HL-60 (cell line): ENCODE results near the gene CNTNAP2.

ENCODE experiments used
- DNase-seq, 2 experiments: peaks; one replicate each; pipeline ENCODE4 v3.0.0-alpha.2; 2010 to 2020; ENCODE audit warnings: low read depth in 1 of 2, low spot score in 1 of 2
- H3K27ac ChIP-seq: fragments of 250-450 bp; sonication (Bioruptor Pico); replicated peaks from 2 replicates; pipeline ENCODE4 v1.5.1; 2020; ENCODE audit warnings: mild to moderate bottlenecking, moderate library complexity
- H3K27me3 ChIP-seq: fragments of 250-450 bp; sonication (Bioruptor Pico); 2 replicates; pipeline ENCODE4 v1.5.1; 2021; ENCODE audit warnings: mild to moderate bottlenecking, moderate library complexity; ENCODE audit not compliant: insufficient read depth, poor library complexity, severe bottlenecking
- H3K4me3 ChIP-seq: replicated peaks from 2 replicates; pipeline ENCODE4 v1.5.1; 2011; ENCODE audit warnings: mild to moderate bottlenecking, control low read depth, low read length; ENCODE audit not compliant: insufficient read depth
- CTCF ChIP-seq: IDR thresholded peaks from one replicate; pipeline ENCODE4 v1.5.1; 2011; ENCODE audit warnings: low read length, control low read depth, inconsistent platforms; ENCODE audit not compliant: insufficient read depth
- GABPA ChIP-seq: IDR thresholded peaks from 2 replicates; pipeline ENCODE4 v1.6.1; 2012; ENCODE audit warnings: low read depth
- POLR2AphosphoS5 ChIP-seq: IDR thresholded peaks from 2 replicates; pipeline ENCODE4 v1.6.1; 2012; ENCODE audit warnings: low read depth
- REST ChIP-seq: IDR thresholded peaks from 2 replicates; pipeline ENCODE4 v1.6.1; 2012; ENCODE audit warnings: low read depth; ENCODE audit not compliant: insufficient replicate concordance
- SPI1 ChIP-seq: IDR thresholded peaks from 2 replicates; pipeline ENCODE4 v1.6.1; 2012; ENCODE audit warnings: low read depth, mild to moderate bottlenecking, borderline replicate concordance

The CNTNAP2 gene

GRCh38 chr7:148242294-148242821, 2125.8 kb downstream of the CNTNAP2 start:
- DNase-seq, result peak; percentile 4 to 36
- H3K27ac ChIP-seq, result no peak overlapping the region
- peak; percentile 86 for TF ChIP-seq CTCF
- no peak for TF ChIP-seq REST
- no peak overlapping the region for H3K4me3 ChIP-seq
- H3K27me3 ChIP-seq, result peaks cover 2% of the 10 kb centered on the region

- Histone ChIP-seq H3K27me3 (no peaks in the 10 kb centered on the region), H3K4me3 (no peak overlapping the region), H3K27ac (no peak overlapping the region)
- TF ChIP-seq CTCF (no peak), POLR2AphosphoS5 (no peak), REST (no peak), GABPA (no peak), SPI1 (no peak)
- no peak for DNase-seq
Observed at GRCh38 chr7:148245381-148245780, 2128.8 kb downstream of the CNTNAP2 start.

- DNase-seq, result no peak
- Histone ChIP-seq H3K27me3 (no peaks in the 10 kb centered on the region), H3K4me3 (no peak overlapping the region), H3K27ac (no peak overlapping the region)
- no peak for TF ChIP-seq SPI1
- no peak for TF ChIP-seq GABPA
- no peak for TF ChIP-seq REST
- TF ChIP-seq CTCF, result no peak
- TF ChIP-seq POLR2AphosphoS5, result no peak
Observed at GRCh38 chr7:148253629-148254028, 2137.0 kb downstream of the CNTNAP2 start.
